HEK293 (cell line): Measurements from ENCODE around the gene SIN3A.

Source experiments
- ZNF416 ChIP-seq: fragments of 450-650 bp; formaldehyde crosslinking; IDR thresholded peaks from 2 replicates; pipeline ENCODE4 v1.5.1; 2016; ENCODE audit warnings: missing biosample characterization, missing genetic modification characterization
- ZNF660 ChIP-seq: fragments of 450-650 bp; IDR thresholded peaks from 2 replicates; pipeline ENCODE4 v1.5.1; 2018; ENCODE audit warnings: missing biosample characterization, mild to moderate bottlenecking, missing genetic modification characterization
- TF ChIP-seq, protein P1 (sequence below): fragments of 450-650 bp; formaldehyde crosslinking; IDR thresholded peaks from 2 replicates; pipeline ENCODE4 v1.5.1; 2016; ENCODE audit warnings: missing biosample characterization, missing genetic modification characterization

DNA sequence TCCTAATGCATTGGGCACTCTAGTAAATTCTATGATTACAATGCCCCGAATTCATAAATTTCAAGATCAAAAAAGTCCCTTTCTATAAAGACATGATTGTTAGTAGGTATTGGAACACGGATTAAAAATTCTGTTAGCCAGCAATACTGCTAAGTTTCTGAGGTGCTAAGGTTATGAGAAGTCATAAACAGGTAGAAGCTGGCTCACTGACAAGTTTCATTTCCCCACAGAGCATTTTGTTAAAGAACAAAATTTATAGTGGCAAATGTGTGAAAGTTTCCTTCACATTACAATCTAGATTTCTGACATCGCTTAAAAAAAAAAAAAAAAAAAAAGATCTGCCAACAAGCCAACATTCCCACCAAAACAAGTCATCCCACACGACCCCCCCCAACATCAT is 70.7 kb downstream of the SIN3A start:
- TF ChIP-seq, protein P1, sequence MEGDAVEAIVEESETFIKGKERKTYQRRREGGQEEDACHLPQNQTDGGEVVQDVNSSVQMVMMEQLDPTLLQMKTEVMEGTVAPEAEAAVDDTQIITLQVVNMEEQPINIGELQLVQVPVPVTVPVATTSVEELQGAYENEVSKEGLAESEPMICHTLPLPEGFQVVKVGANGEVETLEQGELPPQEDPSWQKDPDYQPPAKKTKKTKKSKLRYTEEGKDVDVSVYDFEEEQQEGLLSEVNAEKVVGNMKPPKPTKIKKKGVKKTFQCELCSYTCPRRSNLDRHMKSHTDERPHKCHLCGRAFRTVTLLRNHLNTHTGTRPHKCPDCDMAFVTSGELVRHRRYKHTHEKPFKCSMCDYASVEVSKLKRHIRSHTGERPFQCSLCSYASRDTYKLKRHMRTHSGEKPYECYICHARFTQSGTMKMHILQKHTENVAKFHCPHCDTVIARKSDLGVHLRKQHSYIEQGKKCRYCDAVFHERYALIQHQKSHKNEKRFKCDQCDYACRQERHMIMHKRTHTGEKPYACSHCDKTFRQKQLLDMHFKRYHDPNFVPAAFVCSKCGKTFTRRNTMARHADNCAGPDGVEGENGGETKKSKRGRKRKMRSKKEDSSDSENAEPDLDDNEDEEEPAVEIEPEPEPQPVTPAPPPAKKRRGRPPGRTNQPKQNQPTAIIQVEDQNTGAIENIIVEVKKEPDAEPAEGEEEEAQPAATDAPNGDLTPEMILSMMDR (tag by site-specific recombination): no peak
- no peak for TF ChIP-seq ZNF660 (tag by site-specific recombination)
- TF ChIP-seq ZNF416 (tag by site-specific recombination): no peak
